Smooth muscle cell (in vitro differentiated cells): ENCODE results near the gene HSPA1A. TPM values are rescaled to one million over a fixed set of nuclear protein-coding genes. Genes with fewer than 3 reads are reported as not detected.
"Not testable (repeated sequence)": the region's sequence is repeated elsewhere in the genome, so short reads cannot be mapped to it uniquely, and the experiment has no call there.

Source experiments
- DNase-seq: peaks from one replicate; lab custom pipeline; 2025; ENCODE audit not compliant: unreplicated experiment; lab: John Stamatoyannopoulos, UW
- H2AFZ ChIP-seq: fragments of 200-600 bp; sonication (generic); 2 replicates; pipeline ENCODE4 v1.6.0; 2016; ENCODE audit warnings: antibody characterized with exemption, low read depth, mild to moderate bottlenecking
- H3F3A ChIP-seq: fragments of 200-600 bp; sonication (generic); 2 replicates; pipeline ENCODE4 v1.6.0; 2017; ENCODE audit warnings: antibody characterized with exemption, low read depth
- H3K27ac ChIP-seq: fragments of 200-600 bp; sonication (generic); 2 replicates; pipeline ENCODE4 v1.5.1; 2016; ENCODE audit warnings: low read depth, mild to moderate bottlenecking
- H3K27me3 ChIP-seq: fragments of 200-600 bp; sonication (generic); 2 replicates; pipeline ENCODE4 v1.6.1; 2016; ENCODE audit warnings: low read depth, mild to moderate bottlenecking
- H3K36me3 ChIP-seq: fragments of 200-600 bp; sonication (generic); 2 replicates; pipeline ENCODE4 v1.5.1; 2016; ENCODE audit warnings: low read depth
- H3K4me1 ChIP-seq: fragments of 200-600 bp; sonication (generic); 2 replicates; pipeline ENCODE4 v1.5.1; 2016; ENCODE audit warnings: low read depth
- H3K4me2 ChIP-seq: fragments of 200-600 bp; sonication (generic); 2 replicates; pipeline ENCODE4 v1.6.0; 2016; ENCODE audit warnings: mild to moderate bottlenecking
- H3K4me3 ChIP-seq: fragments of 200-600 bp; sonication (generic); 2 replicates; pipeline ENCODE4 v1.5.1; 2016; ENCODE audit warnings: mild to moderate bottlenecking
- H3K79me2 ChIP-seq: fragments of 200-600 bp; sonication (generic); 2 replicates; pipeline ENCODE4 v1.6.0; 2016; ENCODE audit warnings: low read depth, mild to moderate bottlenecking
- H3K9ac ChIP-seq: fragments of 200-600 bp; sonication (generic); 2 replicates; pipeline ENCODE4 v1.6.0; 2016; ENCODE audit warnings: low read depth
- H3K9me3 ChIP-seq: fragments of 200-600 bp; sonication (generic); replicated peaks from 2 replicates; pipeline ENCODE4 v1.5.1; 2016; ENCODE audit warnings: low read depth
- H4K20me1 ChIP-seq: fragments of 200-600 bp; sonication (generic); 2 replicates; pipeline ENCODE4 v1.6.0; 2016; ENCODE audit warnings: low read depth
- WGBS: methylation state at CpG from one replicate; pipeline ENCODE4 v1.1.7; 2016; ENCODE audit warnings: low lambda C conversion rate; 5-methylcytosine and 5-hydroxymethylcytosine counted together
- polyA plus RNA-seq: library from polyadenylated mRNA; unstranded; fragments of >200 nt; fragmentation: Nextera tagmentation; extraction: Ambion mirVana; gene quantifications from 2 replicates; pipeline ENCODE4 v1.2.1, GENCODE V29; 2016
- total RNA-seq: library from RNA; depleted of rRNA; stranded (reverse); fragments of >200 nt; gene quantifications from 2 replicates; pipeline ENCODE4 v1.2.3, GENCODE V29; 2014
- TF ChIP-seq, protein P1 (sequence below): fragments of 200-600 bp; sonication (generic); IDR thresholded peaks from 2 replicates; pipeline ENCODE4 v1.5.1; 2017; ENCODE audit warnings: borderline replicate concordance, mild to moderate bottlenecking, antibody characterized with exemption; ENCODE audit not compliant: insufficient read depth, poor library complexity, severe bottlenecking

HSPA1A gene
- total and polyA plus RNA-seq, 2 experiments from 2014 or later: 52.6 to 61.2 TPM

DNA sequence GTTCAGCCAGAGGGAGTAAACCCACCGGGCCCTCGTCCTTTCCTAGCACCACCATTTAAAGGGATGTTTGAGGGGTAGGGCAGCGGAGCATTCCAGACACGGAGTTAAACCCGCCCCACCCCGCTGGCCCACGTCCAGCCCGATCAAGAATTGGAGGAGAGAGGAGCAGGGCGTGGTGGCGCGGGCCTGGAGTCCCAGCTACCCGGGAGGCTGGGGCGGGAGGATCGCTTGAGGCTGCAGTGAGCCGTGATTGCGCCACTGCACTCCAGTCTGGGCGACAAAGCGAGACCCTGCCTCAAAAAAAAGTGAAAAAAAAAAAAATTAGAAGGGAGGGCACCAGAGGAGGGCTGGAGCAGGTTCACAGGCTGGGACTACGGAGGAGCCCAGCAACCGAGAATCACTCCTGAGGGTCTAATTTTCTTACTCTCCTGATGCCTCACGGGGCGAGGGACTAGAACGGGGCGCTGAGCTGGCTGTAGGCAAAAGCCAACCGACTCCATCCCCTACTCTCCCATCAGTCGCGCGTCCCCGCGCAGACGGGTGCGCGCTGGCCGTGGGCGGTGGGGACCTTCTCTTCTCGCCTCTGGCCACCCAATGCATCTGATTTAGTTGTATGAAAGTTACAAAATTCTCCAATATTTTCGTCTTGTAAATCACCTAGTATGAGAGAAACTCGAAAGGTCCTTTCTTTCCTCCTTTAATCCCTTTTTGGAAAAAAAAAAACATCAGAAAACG lies 6.1 kb downstream of the HSPA1A start:
- H3K9me3 ChIP-seq: no peaks in the 10 kb centered on the region
- H3K79me2 ChIP-seq: peaks cover 14% of the 10 kb centered on the region
- H3K27me3 ChIP-seq: no peaks in the 10 kb centered on the region
- 5% methylated on average over 39 of the region's 39 CpGs for WGBS
- peaks cover 4% of the 10 kb centered on the region for H4K20me1 ChIP-seq
- no peaks in the 10 kb centered on the region for H3K36me3 ChIP-seq
- peak; percentile 28 for DNase-seq
- peak overlapping the region; percentile 64 for H3K4me3 ChIP-seq
- H3K4me2 ChIP-seq: peak overlapping the region; percentile 86
- H3F3A ChIP-seq: peaks cover 17% of the 10 kb centered on the region
- H3K27ac ChIP-seq: peak overlapping the region; percentile 83
- H3K9ac ChIP-seq: peak overlapping the region; percentile 82
- TF ChIP-seq, protein P1, sequence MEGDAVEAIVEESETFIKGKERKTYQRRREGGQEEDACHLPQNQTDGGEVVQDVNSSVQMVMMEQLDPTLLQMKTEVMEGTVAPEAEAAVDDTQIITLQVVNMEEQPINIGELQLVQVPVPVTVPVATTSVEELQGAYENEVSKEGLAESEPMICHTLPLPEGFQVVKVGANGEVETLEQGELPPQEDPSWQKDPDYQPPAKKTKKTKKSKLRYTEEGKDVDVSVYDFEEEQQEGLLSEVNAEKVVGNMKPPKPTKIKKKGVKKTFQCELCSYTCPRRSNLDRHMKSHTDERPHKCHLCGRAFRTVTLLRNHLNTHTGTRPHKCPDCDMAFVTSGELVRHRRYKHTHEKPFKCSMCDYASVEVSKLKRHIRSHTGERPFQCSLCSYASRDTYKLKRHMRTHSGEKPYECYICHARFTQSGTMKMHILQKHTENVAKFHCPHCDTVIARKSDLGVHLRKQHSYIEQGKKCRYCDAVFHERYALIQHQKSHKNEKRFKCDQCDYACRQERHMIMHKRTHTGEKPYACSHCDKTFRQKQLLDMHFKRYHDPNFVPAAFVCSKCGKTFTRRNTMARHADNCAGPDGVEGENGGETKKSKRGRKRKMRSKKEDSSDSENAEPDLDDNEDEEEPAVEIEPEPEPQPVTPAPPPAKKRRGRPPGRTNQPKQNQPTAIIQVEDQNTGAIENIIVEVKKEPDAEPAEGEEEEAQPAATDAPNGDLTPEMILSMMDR: no peak
- H2AFZ ChIP-seq: peak overlapping the region; percentile 62
- H3K4me1 ChIP-seq: peaks cover 18% of the 10 kb centered on the region

DNA sequence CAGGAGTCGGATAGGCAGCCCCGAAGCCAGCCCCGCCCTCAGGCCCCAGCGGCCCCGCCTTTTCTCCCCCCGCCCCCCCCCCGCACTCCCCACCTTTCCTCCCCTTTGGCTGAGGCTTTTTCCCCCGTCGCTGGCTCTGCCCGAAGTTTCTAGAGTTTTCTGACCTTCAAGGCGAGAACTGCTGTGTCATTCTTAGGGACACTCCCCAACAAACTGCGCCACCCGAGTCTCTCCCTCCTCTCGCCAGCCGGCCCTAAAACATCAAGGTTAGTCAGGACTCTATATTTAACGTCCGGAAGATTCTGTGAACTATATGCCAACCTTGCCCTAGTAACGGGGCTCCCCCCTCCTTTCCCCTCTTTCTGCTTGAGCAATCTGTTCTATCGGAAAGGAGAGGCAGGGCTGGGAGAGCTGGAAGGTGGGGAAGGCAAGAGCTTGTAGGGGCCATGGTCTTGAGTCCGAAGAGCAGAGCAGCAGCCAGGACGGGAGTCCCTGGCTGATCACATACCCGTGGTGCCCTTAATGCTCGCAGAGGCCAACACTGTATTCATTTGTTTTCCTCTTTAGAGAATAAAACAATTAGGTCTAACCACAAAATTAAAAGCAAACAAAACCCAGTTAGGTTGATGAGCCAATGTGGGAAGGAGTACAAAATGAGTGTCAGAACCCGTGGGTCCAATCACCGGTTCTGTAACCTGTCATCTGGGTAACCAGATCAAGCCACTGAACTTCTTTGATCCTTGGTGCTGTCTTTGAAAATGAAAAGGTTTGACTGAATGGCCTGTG lies 6.9 kb downstream of the HSPA1A start:
- Histone ChIP-seq H3K27me3 (no peaks in the 10 kb centered on the region), H3K4me2 (peak overlapping the region; percentile 86), H2AFZ (no peak overlapping the region), H3K4me1 (peaks cover 22% of the 10 kb centered on the region), H3K9ac (peak overlapping the region; percentile 82), H3K27ac (peak overlapping the region; percentile 83), H3F3A (peaks cover 21% of the 10 kb centered on the region), H3K9me3 (no peaks in the 10 kb centered on the region), H3K4me3 (peak overlapping the region; percentile 64), H3K36me3 (no peaks in the 10 kb centered on the region), H4K20me1 (peaks cover 4% of the 10 kb centered on the region), H3K79me2 (peaks cover 14% of the 10 kb centered on the region)
- TF ChIP-seq, protein P1: no peak
- WGBS: 6% methylated on average over 17 of the region's 25 CpGs
- DNase-seq: peak; percentile 38

DNA sequence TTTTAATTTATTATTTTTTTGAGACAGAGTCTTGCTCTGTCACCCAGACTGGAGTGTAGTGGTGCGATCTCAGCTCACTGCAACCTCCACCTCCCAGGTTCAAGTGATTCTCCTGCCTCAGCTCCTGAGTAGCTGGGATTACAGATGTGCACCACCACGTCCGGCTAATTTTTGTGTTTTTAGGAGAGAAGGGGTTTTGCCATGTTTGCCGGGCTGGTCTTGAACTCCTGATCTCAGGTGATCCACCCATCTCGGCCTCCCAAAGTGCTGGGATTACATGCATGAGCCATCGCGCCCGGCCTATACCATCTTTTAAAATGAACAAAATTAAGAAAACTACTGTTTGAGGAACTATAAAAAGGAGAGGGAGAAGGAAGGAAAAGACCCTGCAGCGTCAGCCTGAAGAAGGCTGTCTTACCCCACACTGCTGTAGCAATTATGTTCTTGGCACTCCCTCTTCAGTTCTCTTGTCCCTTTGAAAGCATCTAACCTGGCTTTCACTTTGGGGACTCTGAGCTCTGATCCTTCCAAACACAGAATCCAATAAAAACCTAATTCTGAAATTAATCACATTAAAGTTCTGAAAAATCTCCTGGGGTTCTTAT lies 8.4 kb downstream of the HSPA1A start:
- H3K79me2 ChIP-seq, H3K27me3 ChIP-seq, DNase-seq, H3K9me3 ChIP-seq, H3K36me3 ChIP-seq, H3K4me3 ChIP-seq, H2AFZ ChIP-seq, H3K9ac ChIP-seq, H4K20me1 ChIP-seq: not testable (repeated sequence)
- Histone ChIP-seq H3K4me2 (peak overlapping the region; percentile 86), H3K27ac (peak overlapping the region; percentile 83), H3F3A (peaks cover 18% of the 10 kb centered on the region), H3K4me1 (peaks cover 14% of the 10 kb centered on the region)
- WGBS: 97% methylated on average over 9 of the region's 9 CpGs

DNA sequence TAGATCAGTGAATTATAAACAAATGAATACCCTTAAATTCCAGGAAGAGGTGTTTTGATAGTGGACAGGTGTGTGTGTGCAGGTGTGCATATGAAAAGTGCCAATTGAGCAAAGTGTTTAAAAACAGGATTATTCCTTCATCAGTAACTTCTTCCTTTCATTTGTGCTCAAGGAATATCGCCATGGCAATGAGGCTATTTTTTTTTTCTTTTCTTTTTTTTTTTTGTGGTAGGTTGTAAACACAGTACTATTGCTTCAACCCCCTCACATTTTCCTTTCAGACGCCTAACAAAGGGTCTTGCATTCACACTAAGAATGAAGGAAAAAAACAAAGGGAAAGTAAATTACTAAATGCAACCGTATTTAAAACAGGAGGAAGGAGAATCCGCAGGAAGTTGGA lies 10.2 kb downstream of the HSPA1A start:
- Histone ChIP-seq H2AFZ (no peak overlapping the region), H3K9me3 (no peaks in the 10 kb centered on the region), H3K36me3 (no peaks in the 10 kb centered on the region), H3K9ac (peak overlapping the region; percentile 46), H3K27me3 (no peaks in the 10 kb centered on the region), H3K79me2 (peaks cover 7% of the 10 kb centered on the region), H3K27ac (peak overlapping the region; percentile 57), H3K4me1 (peaks cover 14% of the 10 kb centered on the region), H3K4me3 (no peak overlapping the region), H4K20me1 (peaks cover 5% of the 10 kb centered on the region), H3K4me2 (no peak overlapping the region), H3F3A (peaks cover 12% of the 10 kb centered on the region)
- DNase-seq: no peak
- TF ChIP-seq, protein P1: no peak
- 56% methylated on average over 4 of the region's 4 CpGs for WGBS
